PC-9 (cell line): Measurements from ENCODE around the gene WBP4.

Experiments
- CTCF ChIP-seq: fragments of 200-600 bp; sonication (generic); conservative IDR thresholded peaks from 2 replicates; pipeline ENCODE4 v1.6.1; 2017; ENCODE audit warnings: mixed run types, antibody characterized with exemption, mild to moderate bottlenecking, moderate library complexity
- EZH2 ChIP-seq: fragments of 200-600 bp; sonication (generic); IDR thresholded peaks from 2 replicates; pipeline ENCODE4 v1.8.0; 2017; ENCODE audit warnings: antibody characterized with exemption, low read depth

GRCh38 chr13:41040584-41041334, 20.6 kb upstream of the WBP4 start:
- TF ChIP-seq CTCF: no peak
- TF ChIP-seq EZH2: no peak
